Dedifferentiated amniotic fluid mesenchymal stem cell (primary cell): ENCODE results near the gene FAM124B.
"Not testable (repeated sequence)": the region's sequence is repeated elsewhere in the genome, so short reads cannot be mapped to it uniquely, and the experiment has no call there.

Experiments
- DNase-seq: peaks from one replicate; pipeline ENCODE4 v3.0.0-alpha.2; 2016; ENCODE audit errors: extremely low spot score

The FAM124B gene

GRCh38 chr2:224413381-224413780 lies 11.5 kb upstream of the FAM124B start:
- no peak for DNase-seq

DNA sequence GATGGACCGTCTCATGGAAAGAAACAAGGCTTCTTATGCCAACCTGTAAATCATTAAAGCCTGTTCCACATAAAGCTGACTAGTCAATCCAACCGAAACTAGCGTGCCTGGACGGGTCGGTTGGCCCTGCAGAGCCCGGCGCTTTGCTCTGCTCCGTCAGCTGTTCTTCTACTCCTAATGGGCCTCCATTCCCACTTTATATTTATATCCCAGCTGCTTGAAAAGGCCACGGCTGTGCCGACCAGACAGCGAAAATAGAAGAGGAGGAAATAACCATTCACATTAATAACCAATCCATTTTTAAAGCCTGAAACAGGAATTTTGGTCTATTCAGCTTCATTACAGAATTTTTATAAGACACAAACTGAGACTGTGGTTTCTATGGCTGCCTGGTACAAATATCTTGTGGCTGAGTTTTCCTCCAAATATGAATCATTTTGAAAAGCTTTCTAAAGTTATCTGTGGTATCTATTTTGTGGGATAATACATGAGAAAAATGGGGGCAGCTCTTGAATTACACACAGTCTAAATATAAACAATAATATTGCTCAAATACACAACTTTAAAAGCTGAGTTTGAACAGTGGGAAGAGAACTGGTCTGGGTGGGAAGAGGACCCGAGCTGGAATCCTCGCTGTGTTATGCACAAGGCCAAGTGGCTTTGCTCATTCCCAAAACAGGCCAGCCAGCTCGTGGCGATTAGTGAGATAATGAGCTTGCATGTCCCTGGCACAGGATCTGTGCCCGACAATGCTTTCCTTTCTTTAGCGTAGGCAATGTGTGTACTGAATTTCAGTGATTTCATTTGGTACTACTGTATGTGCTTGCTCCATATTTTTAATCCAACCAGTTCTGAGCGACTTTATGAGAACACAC lies 10.5 kb upstream of the FAM124B start:
- DNase-seq, result peak; percentile 69

GRCh38 chr2:224410946-224411561 lies 9.1 kb upstream of the FAM124B start:
- no peak for DNase-seq

GRCh38 chr2:224408676-224409075 lies 6.8 kb upstream of the FAM124B start:
- no peak for DNase-seq

- DNase-seq, result no peak
Observed at GRCh38 chr2:224407241-224407701, 5.4 kb upstream of the FAM124B start.

DNA sequence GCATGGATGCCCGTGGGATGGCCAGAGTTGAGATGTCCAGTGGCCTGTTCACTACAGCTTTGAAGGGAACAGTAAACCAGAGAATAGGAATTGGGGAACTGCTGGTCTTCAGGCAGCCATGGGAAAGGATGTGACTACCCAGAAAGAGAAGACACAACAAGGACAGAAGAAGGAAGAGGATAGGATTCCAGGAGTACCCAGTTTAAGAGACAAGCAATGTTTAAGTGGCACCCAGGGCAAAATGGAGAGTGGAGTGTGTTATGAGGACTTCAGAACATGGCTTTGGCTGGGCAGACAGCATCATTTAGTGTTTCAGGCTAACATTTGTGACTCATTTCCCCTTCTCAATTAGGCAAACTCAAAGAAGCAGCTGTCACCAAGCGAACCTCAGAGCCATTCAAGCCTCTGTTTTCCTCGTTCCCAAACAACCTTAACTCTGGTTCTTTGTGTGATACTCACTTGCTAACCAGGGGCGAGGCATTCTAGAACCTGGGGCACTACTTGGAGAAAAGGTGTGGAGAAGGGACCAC lies 4.0 kb upstream of the FAM124B start:
- no peak for DNase-seq

GRCh38 chr2:224405412-224405811 lies 3.5 kb upstream of the FAM124B start:
- DNase-seq, result no peak

- DNase-seq, result no peak
Observed at GRCh38 chr2:224404796-224405195, 2.9 kb upstream of the FAM124B start.

GRCh38 chr2:224403657-224404056 lies 1.8 kb upstream of the FAM124B start:
- DNase-seq, result no peak

- DNase-seq, result no peak
Observed at GRCh38 chr2:224400886-224401632, 848 bp downstream of the FAM124B start.

GRCh38 chr2:224400174-224400810 lies 1.6 kb downstream of the FAM124B start:
- no peak for DNase-seq

- no peak for DNase-seq
Observed at GRCh38 chr2:224398289-224398688, 3.6 kb downstream of the FAM124B start.

GRCh38 chr2:224397100-224397499 lies 4.8 kb downstream of the FAM124B start:
- DNase-seq, result not testable (repeated sequence)

- no peak for DNase-seq
Observed at GRCh38 chr2:224395620-224396390, 6.1 kb downstream of the FAM124B start.

DNA sequence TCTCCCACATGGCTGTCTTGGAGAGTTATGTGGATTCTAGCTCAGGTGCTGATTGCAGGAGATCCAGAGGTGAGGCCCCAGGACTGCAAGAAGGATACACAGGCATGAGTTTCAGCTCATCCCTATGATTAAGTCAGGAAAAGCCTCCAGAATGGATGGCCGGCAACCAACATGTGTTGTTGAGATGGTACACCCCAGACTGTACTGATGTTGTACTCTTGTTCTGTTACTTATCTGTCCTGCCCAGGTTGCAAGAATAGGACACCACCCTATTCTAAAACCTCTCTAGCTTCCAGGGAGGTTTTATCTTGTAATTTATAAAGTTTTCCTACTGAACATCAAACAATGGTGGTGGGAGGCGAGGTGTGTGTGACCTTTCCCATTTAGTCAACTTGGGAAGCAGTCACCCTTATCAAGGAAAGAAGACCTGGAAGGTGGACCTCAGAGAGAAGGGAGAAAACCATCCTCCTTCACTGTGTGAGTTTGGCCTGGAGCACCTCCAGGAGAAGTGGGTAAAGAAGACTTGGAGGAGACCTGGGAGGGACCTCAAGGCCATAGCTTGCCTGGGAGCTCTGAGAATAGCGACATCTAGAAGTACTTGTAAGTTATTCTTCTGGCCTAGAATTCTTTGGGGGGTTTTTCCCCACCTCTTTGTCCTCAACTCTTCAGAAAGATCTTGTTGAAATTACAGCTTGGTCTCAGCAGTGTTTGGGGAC lies 8.6 kb downstream of the FAM124B start:
- no peak for DNase-seq

DNA sequence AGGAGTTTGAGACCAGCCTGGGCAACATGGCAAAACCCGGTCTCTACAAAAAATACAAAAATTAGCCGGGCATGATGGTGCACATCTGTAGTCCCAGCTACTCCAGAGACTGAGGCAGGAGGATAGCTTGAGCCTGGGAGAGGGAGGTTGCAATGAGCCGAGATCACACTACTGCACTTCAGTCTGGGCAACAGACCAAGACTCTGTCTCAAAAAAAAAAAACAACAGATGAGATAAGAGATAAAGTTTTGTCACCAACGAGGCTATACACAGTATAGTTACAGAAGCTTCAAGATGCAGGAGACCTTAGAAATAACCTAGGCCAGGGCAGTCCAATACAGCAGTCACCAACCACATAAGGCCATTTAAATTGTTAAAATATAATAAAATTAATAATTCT lies 9.4 kb downstream of the FAM124B start:
- no peak for DNase-seq

GRCh38 chr2:224389317-224389716 lies 12.6 kb downstream of the FAM124B start:
- no peak for DNase-seq

- DNase-seq, result no peak
Observed at GRCh38 chr2:224386876-224387275, 15.0 kb downstream of the FAM124B start.

DNA sequence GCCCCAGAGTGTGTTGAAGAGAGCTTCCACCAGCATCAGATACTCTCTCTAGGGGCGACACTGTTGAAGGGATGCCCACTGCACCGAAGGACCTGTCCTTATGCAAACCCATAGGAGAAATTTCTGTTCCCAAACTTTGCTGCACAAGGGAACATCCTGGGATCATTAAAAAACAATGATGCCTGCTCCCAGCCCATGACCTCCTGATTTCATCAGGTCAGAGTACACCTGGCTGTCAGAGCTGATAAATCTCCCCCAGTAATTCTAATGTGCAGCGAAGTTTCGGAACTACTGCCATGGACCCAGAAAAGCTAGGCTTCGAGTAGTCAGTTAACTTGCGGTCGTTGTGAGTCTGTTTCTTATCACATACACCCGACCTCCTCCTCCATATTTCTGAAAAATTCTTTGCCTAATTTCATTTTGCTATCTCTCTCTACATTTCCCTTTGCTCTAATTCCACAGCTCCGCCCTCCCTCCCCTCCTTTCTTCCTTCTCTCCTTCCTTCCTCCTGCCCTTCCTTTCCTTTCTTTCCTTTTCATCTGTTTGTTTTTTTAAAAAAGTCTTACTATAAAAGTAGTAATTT lies 18.8 kb downstream of the FAM124B start:
- no peak for DNase-seq

- not testable (repeated sequence) for DNase-seq
Observed at GRCh38 chr2:224382280-224382647, 19.6 kb downstream of the FAM124B start.
